HL-60 (cell line): ENCODE data around the gene MACF1.
"Not testable (repeated sequence)": the region's sequence is repeated elsewhere in the genome, so short reads cannot be mapped to it uniquely, and the experiment has no call there.

Source experiments
- DNase-seq, 2 experiments: peaks; one replicate each; pipeline ENCODE4 v3.0.0-alpha.2; 2010 to 2020; ENCODE audit warnings: low read depth in 1 of 2, low spot score in 1 of 2
- H3K27ac ChIP-seq: fragments of 250-450 bp; sonication (Bioruptor Pico); replicated peaks from 2 replicates; pipeline ENCODE4 v1.5.1; 2020; ENCODE audit warnings: mild to moderate bottlenecking, moderate library complexity
- H3K27me3 ChIP-seq: fragments of 250-450 bp; sonication (Bioruptor Pico); 2 replicates; pipeline ENCODE4 v1.5.1; 2021; ENCODE audit warnings: mild to moderate bottlenecking, moderate library complexity; ENCODE audit not compliant: insufficient read depth, poor library complexity, severe bottlenecking
- H3K4me3 ChIP-seq: replicated peaks from 2 replicates; pipeline ENCODE4 v1.5.1; 2011; ENCODE audit warnings: mild to moderate bottlenecking, control low read depth, low read length; ENCODE audit not compliant: insufficient read depth
- GABPA ChIP-seq: IDR thresholded peaks from 2 replicates; pipeline ENCODE4 v1.6.1; 2012; ENCODE audit warnings: low read depth
- POLR2AphosphoS5 ChIP-seq: IDR thresholded peaks from 2 replicates; pipeline ENCODE4 v1.6.1; 2012; ENCODE audit warnings: low read depth
- SPI1 ChIP-seq: IDR thresholded peaks from 2 replicates; pipeline ENCODE4 v1.6.1; 2012; ENCODE audit warnings: low read depth, mild to moderate bottlenecking, borderline replicate concordance
- TF ChIP-seq, protein P1 (sequence below): IDR thresholded peaks from one replicate; pipeline ENCODE4 v1.5.1; 2011; ENCODE audit warnings: low read length, control low read depth, inconsistent platforms; ENCODE audit not compliant: insufficient read depth
- TF ChIP-seq, protein P2 (sequence below): IDR thresholded peaks from 2 replicates; pipeline ENCODE4 v1.6.1; 2012; ENCODE audit warnings: low read depth; ENCODE audit not compliant: insufficient replicate concordance

MACF1 gene

GRCh38 chr1:39512234-39512847 is 307.8 kb downstream of the MACF1 start:
- H3K27me3 ChIP-seq, DNase-seq, H3K4me3 ChIP-seq, H3K27ac ChIP-seq: not testable (repeated sequence)

GRCh38 chr1:39514710-39515124 is 310.2 kb downstream of the MACF1 start:
- not testable (repeated sequence) for H3K4me3 ChIP-seq, H3K27ac ChIP-seq, DNase-seq, H3K27me3 ChIP-seq

DNA sequence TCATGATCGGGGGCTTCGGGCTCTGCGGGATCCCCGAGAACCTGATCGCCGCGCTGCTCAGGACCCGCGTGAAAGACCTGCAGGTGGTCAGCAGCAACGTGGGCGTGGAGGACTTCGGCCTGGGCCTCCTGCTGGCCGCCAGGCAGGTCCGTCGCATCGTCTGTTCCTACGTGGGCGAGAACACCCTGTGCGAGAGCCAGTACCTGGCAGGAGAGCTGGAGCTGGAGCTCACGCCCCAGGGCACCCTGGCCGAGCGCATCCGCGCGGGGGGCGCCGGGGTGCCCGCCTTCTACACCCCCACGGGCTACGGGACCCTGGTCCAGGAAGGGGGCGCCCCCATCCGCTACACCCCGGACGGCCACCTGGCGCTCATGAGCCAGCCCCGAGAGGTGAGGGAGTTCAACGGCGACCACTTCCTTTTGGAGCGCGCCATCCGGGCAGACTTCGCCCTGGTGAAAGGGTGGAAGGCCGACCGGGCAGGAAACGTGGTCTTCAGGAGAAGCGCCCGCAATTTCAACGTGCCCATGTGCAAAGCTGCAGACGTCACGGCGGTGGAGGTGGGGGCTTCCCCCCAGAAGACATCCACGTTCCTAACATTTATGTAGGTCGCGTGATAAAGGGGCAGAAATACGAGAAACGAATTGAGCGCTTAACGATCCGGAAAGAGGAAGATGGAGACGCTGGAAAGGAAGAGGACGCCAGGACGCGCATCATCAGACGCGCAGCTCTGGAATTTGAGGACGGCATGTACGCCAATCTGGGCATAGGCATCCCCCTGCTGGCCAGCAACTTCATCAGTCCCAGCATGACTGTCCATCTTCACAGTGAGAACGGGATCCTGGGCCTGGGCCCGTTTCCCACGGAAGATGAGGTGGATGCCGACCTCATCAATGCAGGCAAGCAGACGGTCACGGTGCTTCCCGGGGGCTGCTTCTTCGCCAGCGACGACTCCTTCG is 310.9 kb downstream of the MACF1 start:
- H3K4me3 ChIP-seq, DNase-seq, H3K27me3 ChIP-seq, H3K27ac ChIP-seq: not testable (repeated sequence)

DNA sequence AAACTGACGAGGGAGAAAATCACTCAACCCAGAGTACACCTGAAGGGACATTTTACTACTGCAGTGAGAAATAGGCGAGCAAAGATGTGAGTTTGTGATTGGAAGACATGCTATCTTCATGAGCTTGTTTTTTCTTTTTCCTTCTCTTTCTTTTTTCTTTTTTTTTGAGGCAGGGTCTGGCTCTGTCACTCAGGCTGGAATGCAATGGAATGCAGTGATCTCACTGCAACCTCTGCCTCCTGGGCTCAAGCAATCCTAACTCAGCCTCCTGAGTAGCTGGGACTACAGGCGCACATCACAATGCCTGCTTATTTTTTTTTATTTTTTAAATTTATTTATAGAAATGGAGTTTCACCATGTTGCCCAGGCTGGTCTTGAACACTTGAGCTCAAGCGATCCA is 312.3 kb downstream of the MACF1 start:
- H3K27me3 ChIP-seq, DNase-seq, H3K4me3 ChIP-seq, H3K27ac ChIP-seq: not testable (repeated sequence)

DNA sequence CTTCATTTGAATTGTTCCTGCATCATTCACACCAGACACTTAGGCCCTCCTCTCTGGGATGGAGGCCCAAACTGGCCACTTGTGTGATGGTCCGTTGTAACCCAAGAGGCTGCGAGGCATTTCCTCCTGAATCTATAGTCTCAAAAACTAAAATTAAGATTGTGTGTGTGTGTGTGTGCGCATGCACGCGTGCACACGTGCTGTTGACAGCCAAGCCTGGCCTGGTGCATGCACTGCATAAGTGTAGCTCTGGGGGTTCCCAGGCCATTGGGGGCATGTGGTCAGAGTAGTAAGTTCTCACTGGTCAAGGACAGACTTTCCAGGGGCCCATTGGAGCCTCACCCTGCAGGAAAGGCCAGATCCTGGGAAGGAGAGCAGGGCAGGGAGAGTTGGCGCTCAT is 313.4 kb downstream of the MACF1 start:
- not testable (repeated sequence) for DNase-seq, H3K27me3 ChIP-seq, H3K27ac ChIP-seq, H3K4me3 ChIP-seq

- H3K27me3 ChIP-seq, DNase-seq, H3K4me3 ChIP-seq, H3K27ac ChIP-seq: not testable (repeated sequence)
Observed at GRCh38 chr1:39519376-39519775, 314.9 kb downstream of the MACF1 start.

GRCh38 chr1:39522221-39522620 is 317.7 kb downstream of the MACF1 start:
- not testable (repeated sequence) for H3K4me3 ChIP-seq, DNase-seq, H3K27me3 ChIP-seq, H3K27ac ChIP-seq

DNA sequence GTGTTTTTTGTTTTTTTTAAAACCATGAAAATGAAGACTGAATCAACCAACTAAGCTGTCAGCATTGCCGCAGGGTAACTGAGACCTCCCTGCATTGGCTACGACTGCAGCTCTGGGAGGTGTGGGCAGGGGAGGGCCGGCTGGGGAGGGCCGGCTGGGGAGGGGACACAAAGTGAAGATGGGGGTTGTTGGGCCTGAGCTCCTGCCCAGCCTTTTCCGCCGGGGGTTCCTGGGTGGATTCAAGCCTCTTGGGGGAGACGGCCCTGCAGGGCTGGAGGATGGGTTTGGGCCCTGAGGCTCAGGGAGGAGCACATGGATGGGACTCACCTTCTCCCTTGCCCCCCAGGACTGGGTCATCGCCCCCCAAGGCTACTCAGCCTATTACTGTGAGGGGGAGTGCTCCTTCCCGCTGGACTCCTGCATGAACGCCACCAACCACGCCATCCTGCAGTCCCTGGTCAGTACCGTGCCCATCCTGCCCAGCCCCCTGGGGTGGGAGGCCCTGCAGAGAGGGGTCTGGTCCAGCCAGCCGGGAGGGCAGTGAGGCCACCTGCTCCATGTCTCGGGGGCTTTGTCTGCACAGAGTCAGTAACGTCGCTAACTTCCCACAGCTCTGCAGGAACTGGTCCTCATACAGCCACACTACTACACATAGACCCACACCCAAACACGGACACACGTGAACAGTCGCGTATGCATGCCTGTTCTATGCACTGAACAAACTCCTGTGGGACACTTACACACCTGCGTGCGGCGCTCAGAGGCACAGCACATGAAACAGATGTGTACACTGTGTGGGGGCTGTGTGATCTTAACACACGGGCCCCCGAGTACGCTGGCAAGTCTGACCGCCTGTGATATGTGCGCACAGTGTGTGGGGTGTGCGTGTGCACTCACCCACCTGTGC is 318.4 kb downstream of the MACF1 start:
- Histone ChIP-seq H3K4me3 (no peak overlapping the region), H3K27ac (no peak overlapping the region), H3K27me3 (no peaks in the 10 kb centered on the region)
- no peak for DNase-seq
- TF ChIP-seq GABPA (no peak), POLR2AphosphoS5 (peak; percentile 45; the same call in 1 of the 2 replicates)

DNA sequence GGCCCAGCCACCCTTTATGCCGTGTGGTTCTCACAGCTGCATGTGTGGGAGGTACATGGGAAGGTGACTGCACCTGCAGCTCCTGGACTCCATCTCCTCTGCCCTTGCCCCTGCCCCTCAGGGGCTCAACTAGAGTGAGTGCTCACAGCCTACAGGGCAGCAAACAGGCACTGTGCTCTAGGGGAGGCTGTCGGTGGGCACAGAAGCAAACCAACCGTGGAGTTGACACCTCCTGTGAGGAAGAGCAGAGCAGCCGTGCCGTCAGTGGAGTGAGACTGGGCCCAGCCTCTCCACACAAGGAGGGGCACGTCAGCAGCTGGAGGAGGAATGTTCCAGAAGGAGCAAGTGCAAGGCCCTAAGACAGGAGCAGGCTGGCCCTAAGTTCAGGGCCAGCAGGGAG is 319.7 kb downstream of the MACF1 start:
- no peak for DNase-seq
- Histone ChIP-seq H3K4me3 (no peak overlapping the region), H3K27ac (no peak overlapping the region), H3K27me3 (no peaks in the 10 kb centered on the region)
- TF ChIP-seq POLR2AphosphoS5 (no peak; the same call in 1 of the 2 replicates), GABPA (no peak), SPI1 (no peak)
- TF ChIP-seq, protein P1, sequence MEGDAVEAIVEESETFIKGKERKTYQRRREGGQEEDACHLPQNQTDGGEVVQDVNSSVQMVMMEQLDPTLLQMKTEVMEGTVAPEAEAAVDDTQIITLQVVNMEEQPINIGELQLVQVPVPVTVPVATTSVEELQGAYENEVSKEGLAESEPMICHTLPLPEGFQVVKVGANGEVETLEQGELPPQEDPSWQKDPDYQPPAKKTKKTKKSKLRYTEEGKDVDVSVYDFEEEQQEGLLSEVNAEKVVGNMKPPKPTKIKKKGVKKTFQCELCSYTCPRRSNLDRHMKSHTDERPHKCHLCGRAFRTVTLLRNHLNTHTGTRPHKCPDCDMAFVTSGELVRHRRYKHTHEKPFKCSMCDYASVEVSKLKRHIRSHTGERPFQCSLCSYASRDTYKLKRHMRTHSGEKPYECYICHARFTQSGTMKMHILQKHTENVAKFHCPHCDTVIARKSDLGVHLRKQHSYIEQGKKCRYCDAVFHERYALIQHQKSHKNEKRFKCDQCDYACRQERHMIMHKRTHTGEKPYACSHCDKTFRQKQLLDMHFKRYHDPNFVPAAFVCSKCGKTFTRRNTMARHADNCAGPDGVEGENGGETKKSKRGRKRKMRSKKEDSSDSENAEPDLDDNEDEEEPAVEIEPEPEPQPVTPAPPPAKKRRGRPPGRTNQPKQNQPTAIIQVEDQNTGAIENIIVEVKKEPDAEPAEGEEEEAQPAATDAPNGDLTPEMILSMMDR: no peak
- TF ChIP-seq, protein P2, sequence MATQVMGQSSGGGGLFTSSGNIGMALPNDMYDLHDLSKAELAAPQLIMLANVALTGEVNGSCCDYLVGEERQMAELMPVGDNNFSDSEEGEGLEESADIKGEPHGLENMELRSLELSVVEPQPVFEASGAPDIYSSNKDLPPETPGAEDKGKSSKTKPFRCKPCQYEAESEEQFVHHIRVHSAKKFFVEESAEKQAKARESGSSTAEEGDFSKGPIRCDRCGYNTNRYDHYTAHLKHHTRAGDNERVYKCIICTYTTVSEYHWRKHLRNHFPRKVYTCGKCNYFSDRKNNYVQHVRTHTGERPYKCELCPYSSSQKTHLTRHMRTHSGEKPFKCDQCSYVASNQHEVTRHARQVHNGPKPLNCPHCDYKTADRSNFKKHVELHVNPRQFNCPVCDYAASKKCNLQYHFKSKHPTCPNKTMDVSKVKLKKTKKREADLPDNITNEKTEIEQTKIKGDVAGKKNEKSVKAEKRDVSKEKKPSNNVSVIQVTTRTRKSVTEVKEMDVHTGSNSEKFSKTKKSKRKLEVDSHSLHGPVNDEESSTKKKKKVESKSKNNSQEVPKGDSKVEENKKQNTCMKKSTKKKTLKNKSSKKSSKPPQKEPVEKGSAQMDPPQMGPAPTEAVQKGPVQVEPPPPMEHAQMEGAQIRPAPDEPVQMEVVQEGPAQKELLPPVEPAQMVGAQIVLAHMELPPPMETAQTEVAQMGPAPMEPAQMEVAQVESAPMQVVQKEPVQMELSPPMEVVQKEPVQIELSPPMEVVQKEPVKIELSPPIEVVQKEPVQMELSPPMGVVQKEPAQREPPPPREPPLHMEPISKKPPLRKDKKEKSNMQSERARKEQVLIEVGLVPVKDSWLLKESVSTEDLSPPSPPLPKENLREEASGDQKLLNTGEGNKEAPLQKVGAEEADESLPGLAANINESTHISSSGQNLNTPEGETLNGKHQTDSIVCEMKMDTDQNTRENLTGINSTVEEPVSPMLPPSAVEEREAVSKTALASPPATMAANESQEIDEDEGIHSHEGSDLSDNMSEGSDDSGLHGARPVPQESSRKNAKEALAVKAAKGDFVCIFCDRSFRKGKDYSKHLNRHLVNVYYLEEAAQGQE: no peak
